GM23338 (cell line): Measurements from ENCODE around the gene SLIT1. TPM values are rescaled to one million over a fixed set of nuclear protein-coding genes. Genes with fewer than 3 reads are reported as not detected.

Source experiments
- ATAC-seq: fragments of 200-7000 bp; cut with Tn5 transposase; 3 replicates; pipeline ENCODE4 v1.9.1; 2020
- DNase-seq: peaks from one replicate; pipeline ENCODE4 v3.0.0-alpha.2; 2015; ENCODE audit warnings: low spot score
- H2AFZ ChIP-seq: fragments of 200-600 bp; sonication (generic); 2 replicates; pipeline ENCODE4 v1.8.0; 2016; ENCODE audit warnings: antibody characterized with exemption, mild to moderate bottlenecking, moderate library complexity
- H3F3A ChIP-seq: fragments of 200-600 bp; sonication (generic); replicated peaks from 2 replicates; pipeline ENCODE4 v1.8.0; 2017; ENCODE audit warnings: antibody characterized with exemption, mixed run types, low read depth
- H3K27ac ChIP-seq: fragments of 200-600 bp; sonication (generic); 2 replicates; pipeline ENCODE4 v1.6.1; 2016; ENCODE audit warnings: low read depth
- H3K27me3 ChIP-seq: fragments of 200-600 bp; sonication (generic); 2 replicates; pipeline ENCODE4 v1.8.0; 2016; ENCODE audit warnings: mild to moderate bottlenecking, mixed run types, moderate library complexity; ENCODE audit not compliant: insufficient read depth
- H3K36me3 ChIP-seq: fragments of 200-600 bp; sonication (generic); 2 replicates; pipeline ENCODE4 v1.8.0; 2016; ENCODE audit warnings: mild to moderate bottlenecking; ENCODE audit not compliant: insufficient read depth
- H3K4me1 ChIP-seq: fragments of 200-600 bp; sonication (generic); 2 replicates; pipeline ENCODE4 v1.8.0; 2016; ENCODE audit warnings: mild to moderate bottlenecking, moderate library complexity; ENCODE audit not compliant: insufficient read depth
- H3K4me2 ChIP-seq: fragments of 200-600 bp; sonication (generic); 2 replicates; pipeline ENCODE4 v1.7.1; 2017; ENCODE audit warnings: mixed run types
- H3K4me3 ChIP-seq: fragments of 200-600 bp; sonication (generic); 2 replicates; pipeline ENCODE4 v1.6.1; 2016; ENCODE audit warnings: mixed run types
- H3K79me2 ChIP-seq: fragments of 200-600 bp; sonication (generic); replicated peaks from 2 replicates; pipeline ENCODE4 v1.8.0; 2017; ENCODE audit warnings: mild to moderate bottlenecking; ENCODE audit not compliant: insufficient read depth
- H3K9me2 ChIP-seq: fragments of 200-600 bp; sonication (generic); 2 replicates; pipeline ENCODE4 v1.8.0; 2017; ENCODE audit not compliant: insufficient read depth
- H4K20me1 ChIP-seq: fragments of 200-600 bp; sonication (generic); replicated peaks from 2 replicates; pipeline ENCODE4 v1.8.0; 2017; ENCODE audit warnings: mild to moderate bottlenecking; ENCODE audit not compliant: insufficient read depth
- H3K27ac Mint-ChIP-seq: 2 replicates; pipeline ENCODE4 v1.8.0; 2020; ENCODE audit warnings: inconsistent platforms, mild to moderate bottlenecking, moderate library complexity, mixed read lengths
- H3K27me3 Mint-ChIP-seq: 3 replicates; pipeline ENCODE4 v1.8.0; 2022; ENCODE audit warnings: low read depth, mild to moderate bottlenecking, moderate library complexity, mixed read lengths, inconsistent platforms; ENCODE audit not compliant: insufficient read depth, poor library complexity
- H3K36me3 Mint-ChIP-seq: 3 replicates; pipeline ENCODE4 v1.8.0; 2021; ENCODE audit warnings: low read depth, mild to moderate bottlenecking, inconsistent platforms, moderate library complexity, mixed read lengths
- H3K4me1 Mint-ChIP-seq: 3 replicates; pipeline ENCODE4 v1.8.0; 2020; ENCODE audit warnings: mild to moderate bottlenecking, inconsistent platforms, mixed read lengths
- H3K4me3 Mint-ChIP-seq: 3 replicates; pipeline ENCODE4 v1.8.0; 2021; ENCODE audit warnings: moderate library complexity, mild to moderate bottlenecking, inconsistent platforms, mixed read lengths
- H3K9me3 Mint-ChIP-seq: 3 replicates; pipeline ENCODE4 v1.8.0; 2020; ENCODE audit warnings: moderate library complexity, mild to moderate bottlenecking, inconsistent platforms, mixed read lengths
- CREB1 ChIP-seq: fragments of 250-450 bp; sonication (Bioruptor Pico); IDR thresholded peaks from 2 replicates; pipeline ENCODE4 v1.5.0; 2020; ENCODE audit warnings: low read depth, mild to moderate bottlenecking, moderate library complexity
- EZH2 ChIP-seq: fragments of 200-600 bp; sonication (generic); IDR thresholded peaks from one replicate; pipeline ENCODE4 v1.8.0; 2017; ENCODE audit warnings: antibody characterized with exemption, mild to moderate bottlenecking, low read depth; ENCODE audit not compliant: unreplicated experiment
- EZH2phosphoT487 ChIP-seq: fragments of 200-600 bp; sonication (generic); IDR thresholded peaks from one replicate; pipeline ENCODE4 v1.8.1; 2018; ENCODE audit warnings: antibody characterized with exemption; ENCODE audit not compliant: unreplicated experiment
- JUNB ChIP-seq: IDR thresholded peaks from one replicate; pipeline ENCODE4 v1.6.1; 2016; ENCODE audit warnings: antibody characterized with exemption; ENCODE audit not compliant: unreplicated experiment
- NANOG ChIP-seq: IDR thresholded peaks from 2 replicates; pipeline ENCODE4 v1.6.1; 2016; ENCODE audit warnings: antibody characterized with exemption, borderline replicate concordance
- POLR2AphosphoS5 ChIP-seq: IDR thresholded peaks from 2 replicates; pipeline ENCODE4 v1.6.1; 2016; ENCODE audit warnings: antibody characterized with exemption, low read depth
- STAT1 ChIP-seq: IDR thresholded peaks from one replicate; pipeline ENCODE4 v1.6.1; 2016; ENCODE audit warnings: antibody characterized with exemption; ENCODE audit not compliant: unreplicated experiment
- ZNF114 ChIP-seq: fragments of 250-450 bp; sonication (Bioruptor Pico); IDR thresholded peaks from 2 replicates; pipeline ENCODE4 v1.5.0; 2020; ENCODE audit warnings: mild to moderate bottlenecking, moderate library complexity
- ZNF331 ChIP-seq: fragments of 250-450 bp; sonication (Bioruptor Pico); IDR thresholded peaks from 2 replicates; pipeline ENCODE4 v1.5.0; 2020; ENCODE audit warnings: low read depth, mild to moderate bottlenecking, moderate library complexity
- polyA plus RNA-seq: library from polyadenylated mRNA; unstranded; fragments of >200 nt; fragmentation: Nextera tagmentation; extraction: Ambion mirVana; gene quantifications from 2 replicates; pipeline ENCODE4 v1.2.1, GENCODE V29; 2016
- total RNA-seq: library from RNA; depleted of rRNA; stranded (reverse); fragments of >200 nt; shearing (Covaris generic); gene quantifications from 2 replicates; pipeline ENCODE4 v1.2.3, GENCODE V29; 2014
- TF ChIP-seq, protein P1 (sequence below): fragments of 250-450 bp; sonication (Bioruptor Pico); IDR thresholded peaks from 2 replicates; pipeline ENCODE4 v1.5.0; 2020; ENCODE audit warnings: mild to moderate bottlenecking, moderate library complexity
- TF ChIP-seq, protein P2 (sequence below): IDR thresholded peaks from one replicate; pipeline ENCODE4 v1.6.1; 2018; ENCODE audit warnings: antibody characterized with exemption; ENCODE audit not compliant: unreplicated experiment
- TF ChIP-seq, protein P3 (sequence below): IDR thresholded peaks from 2 replicates; pipeline ENCODE4 v1.6.1; 2016; ENCODE audit warnings: antibody characterized with exemption
- TF ChIP-seq, protein P4 (sequence below), 2 experiments: fragments of 200-600 bp in 1 of 2; sonication (generic) in 1 of 2; conservative IDR thresholded peaks; 2 replicates each; pipeline versions ENCODE4 v1.5.1 to v1.6.1; 2016 to 2017; ENCODE audit warnings: antibody characterized with exemption in 2 of 2, low read depth in 2 of 2, mild to moderate bottlenecking in 2 of 2, moderate library complexity in 1 of 2

The SLIT1 gene
- total and polyA plus RNA-seq, 2 experiments from 2014 or later: 0.76 to 1.7 TPM

DNA sequence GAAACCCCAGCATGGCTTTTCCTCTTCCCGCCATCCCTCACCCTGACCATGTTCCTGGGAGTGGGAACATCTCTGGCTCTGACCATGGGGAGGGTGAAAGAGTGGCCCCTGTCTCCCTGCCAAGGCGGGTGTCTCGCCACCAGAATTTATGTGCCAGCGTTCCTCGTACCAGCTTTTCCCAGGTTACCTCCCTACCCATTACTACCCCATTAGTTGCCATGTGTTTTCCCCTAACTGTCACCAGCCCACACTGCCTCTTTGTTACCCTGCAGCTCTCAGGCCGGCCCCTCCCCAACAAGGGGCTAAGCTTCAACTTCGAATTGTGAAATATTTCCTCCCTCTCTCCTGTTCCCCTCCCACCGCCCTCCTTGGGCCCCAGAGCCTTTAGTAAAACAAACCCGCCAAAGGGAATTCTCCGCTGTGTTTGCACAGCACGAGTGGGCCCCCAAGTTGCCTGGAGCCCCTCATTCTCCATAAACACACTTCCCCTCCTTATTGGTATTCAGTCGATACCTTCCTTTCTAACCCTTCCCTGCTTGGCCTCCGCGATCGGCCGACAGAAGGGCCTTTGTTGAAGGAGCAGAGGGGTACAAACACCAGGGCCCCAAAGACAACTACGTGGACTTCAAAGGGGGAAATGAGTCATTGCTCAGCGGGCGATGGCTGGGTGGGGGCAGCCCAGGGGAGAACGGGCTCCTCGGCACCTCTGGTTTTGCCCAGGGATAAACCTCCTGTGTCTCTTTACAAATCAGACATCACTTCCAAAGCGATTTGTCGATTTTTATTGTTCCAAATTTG lies 45.5 kb downstream of the SLIT1 start:
- Histone ChIP-seq H3F3A (no peaks in the 10 kb centered on the region), H3K27me3 (no peaks in the 10 kb centered on the region), H3K27ac (no peak overlapping the region), H3K79me2 (no peaks in the 10 kb centered on the region), H3K4me1 (peaks cover 15% of the 10 kb centered on the region), H3K36me3 (no peaks in the 10 kb centered on the region), H2AFZ (peak overlapping the region; percentile 99), H3K4me3 (no peak overlapping the region), H3K4me2 (peak overlapping the region; percentile 61), H4K20me1 (no peaks in the 10 kb centered on the region), H3K9me2 (no peaks in the 10 kb centered on the region)
- ATAC-seq (peak; percentile 58), DNase-seq (peak; percentile 39)
- Mint-ChIP-seq H3K27ac (no peak overlapping the region), H3K4me1 (peaks cover 25% of the 10 kb centered on the region), H3K36me3 (no peaks in the 10 kb centered on the region), H3K27me3 (peaks cover 6% of the 10 kb centered on the region), H3K9me3 (no peaks in the 10 kb centered on the region), H3K4me3 (no peak overlapping the region)
- TF ChIP-seq NANOG (no peak), STAT1 (no peak), EZH2 (no peak), POLR2AphosphoS5 (no peak), ZNF114 (no peak), JUNB (no peak), ZNF331 (CRISPR knock-in tag) (no peak), CREB1 (CRISPR knock-in tag) (no peak), EZH2phosphoT487 (no peak)
- TF ChIP-seq, protein P1, sequence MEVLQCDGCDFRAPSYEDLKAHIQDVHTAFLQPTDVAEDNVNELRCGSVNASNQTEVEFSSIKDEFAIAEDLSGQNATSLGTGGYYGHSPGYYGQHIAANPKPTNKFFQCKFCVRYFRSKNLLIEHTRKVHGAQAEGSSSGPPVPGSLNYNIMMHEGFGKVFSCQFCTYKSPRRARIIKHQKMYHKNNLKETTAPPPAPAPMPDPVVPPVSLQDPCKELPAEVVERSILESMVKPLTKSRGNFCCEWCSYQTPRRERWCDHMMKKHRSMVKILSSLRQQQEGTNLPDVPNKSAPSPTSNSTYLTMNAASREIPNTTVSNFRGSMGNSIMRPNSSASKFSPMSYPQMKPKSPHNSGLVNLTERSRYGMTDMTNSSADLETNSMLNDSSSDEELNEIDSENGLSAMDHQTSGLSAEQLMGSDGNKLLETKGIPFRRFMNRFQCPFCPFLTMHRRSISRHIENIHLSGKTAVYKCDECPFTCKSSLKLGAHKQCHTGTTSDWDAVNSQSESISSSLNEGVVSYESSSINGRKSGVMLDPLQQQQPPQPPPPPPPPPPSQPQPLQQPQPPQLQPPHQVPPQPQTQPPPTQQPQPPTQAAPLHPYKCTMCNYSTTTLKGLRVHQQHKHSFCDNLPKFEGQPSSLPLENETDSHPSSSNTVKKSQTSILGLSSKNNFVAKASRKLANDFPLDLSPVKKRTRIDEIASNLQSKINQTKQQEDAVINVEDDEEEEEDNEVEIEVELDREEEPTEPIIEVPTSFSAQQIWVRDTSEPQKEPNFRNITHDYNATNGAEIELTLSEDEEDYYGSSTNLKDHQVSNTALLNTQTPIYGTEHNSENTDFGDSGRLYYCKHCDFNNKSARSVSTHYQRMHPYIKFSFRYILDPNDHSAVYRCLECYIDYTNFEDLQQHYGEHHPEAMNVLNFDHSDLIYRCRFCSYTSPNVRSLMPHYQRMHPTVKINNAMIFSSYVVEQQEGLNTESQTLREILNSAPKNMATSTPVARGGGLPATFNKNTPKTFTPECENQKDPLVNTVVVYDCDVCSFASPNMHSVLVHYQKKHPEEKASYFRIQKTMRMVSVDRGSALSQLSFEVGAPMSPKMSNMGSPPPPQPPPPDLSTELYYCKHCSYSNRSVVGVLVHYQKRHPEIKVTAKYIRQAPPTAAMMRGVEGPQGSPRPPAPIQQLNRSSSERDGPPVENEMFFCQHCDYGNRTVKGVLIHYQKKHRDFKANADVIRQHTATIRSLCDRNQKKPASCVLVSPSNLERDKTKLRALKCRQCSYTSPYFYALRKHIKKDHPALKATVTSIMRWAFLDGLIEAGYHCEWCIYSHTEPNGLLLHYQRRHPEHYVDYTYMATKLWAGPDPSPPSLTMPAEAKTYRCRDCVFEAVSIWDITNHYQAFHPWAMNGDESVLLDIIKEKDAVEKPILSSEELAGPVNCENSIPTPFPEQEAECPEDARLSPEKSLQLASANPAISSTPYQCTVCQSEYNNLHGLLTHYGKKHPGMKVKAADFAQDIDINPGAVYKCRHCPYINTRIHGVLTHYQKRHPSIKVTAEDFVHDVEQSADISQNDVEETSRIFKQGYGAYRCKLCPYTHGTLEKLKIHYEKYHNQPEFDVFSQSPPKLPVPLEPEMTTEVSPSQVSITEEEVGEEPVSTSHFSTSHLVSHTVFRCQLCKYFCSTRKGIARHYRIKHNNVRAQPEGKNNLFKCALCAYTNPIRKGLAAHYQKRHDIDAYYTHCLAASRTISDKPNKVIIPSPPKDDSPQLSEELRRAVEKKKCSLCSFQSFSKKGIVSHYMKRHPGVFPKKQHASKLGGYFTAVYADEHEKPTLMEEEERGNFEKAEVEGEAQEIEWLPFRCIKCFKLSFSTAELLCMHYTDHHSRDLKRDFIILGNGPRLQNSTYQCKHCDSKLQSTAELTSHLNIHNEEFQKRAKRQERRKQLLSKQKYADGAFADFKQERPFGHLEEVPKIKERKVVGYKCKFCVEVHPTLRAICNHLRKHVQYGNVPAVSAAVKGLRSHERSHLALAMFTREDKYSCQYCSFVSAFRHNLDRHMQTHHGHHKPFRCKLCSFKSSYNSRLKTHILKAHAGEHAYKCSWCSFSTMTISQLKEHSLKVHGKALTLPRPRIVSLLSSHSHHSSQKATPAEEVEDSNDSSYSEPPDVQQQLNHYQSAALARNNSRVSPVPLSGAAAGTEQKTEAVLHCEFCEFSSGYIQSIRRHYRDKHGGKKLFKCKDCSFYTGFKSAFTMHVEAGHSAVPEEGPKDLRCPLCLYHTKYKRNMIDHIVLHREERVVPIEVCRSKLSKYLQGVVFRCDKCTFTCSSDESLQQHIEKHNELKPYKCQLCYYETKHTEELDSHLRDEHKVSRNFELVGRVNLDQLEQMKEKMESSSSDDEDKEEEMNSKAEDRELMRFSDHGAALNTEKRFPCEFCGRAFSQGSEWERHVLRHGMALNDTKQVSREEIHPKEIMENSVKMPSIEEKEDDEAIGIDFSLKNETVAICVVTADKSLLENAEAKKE (CRISPR knock-in tag): no peak
- TF ChIP-seq, protein P2, sequence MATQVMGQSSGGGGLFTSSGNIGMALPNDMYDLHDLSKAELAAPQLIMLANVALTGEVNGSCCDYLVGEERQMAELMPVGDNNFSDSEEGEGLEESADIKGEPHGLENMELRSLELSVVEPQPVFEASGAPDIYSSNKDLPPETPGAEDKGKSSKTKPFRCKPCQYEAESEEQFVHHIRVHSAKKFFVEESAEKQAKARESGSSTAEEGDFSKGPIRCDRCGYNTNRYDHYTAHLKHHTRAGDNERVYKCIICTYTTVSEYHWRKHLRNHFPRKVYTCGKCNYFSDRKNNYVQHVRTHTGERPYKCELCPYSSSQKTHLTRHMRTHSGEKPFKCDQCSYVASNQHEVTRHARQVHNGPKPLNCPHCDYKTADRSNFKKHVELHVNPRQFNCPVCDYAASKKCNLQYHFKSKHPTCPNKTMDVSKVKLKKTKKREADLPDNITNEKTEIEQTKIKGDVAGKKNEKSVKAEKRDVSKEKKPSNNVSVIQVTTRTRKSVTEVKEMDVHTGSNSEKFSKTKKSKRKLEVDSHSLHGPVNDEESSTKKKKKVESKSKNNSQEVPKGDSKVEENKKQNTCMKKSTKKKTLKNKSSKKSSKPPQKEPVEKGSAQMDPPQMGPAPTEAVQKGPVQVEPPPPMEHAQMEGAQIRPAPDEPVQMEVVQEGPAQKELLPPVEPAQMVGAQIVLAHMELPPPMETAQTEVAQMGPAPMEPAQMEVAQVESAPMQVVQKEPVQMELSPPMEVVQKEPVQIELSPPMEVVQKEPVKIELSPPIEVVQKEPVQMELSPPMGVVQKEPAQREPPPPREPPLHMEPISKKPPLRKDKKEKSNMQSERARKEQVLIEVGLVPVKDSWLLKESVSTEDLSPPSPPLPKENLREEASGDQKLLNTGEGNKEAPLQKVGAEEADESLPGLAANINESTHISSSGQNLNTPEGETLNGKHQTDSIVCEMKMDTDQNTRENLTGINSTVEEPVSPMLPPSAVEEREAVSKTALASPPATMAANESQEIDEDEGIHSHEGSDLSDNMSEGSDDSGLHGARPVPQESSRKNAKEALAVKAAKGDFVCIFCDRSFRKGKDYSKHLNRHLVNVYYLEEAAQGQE: no peak
- TF ChIP-seq, protein P3, sequence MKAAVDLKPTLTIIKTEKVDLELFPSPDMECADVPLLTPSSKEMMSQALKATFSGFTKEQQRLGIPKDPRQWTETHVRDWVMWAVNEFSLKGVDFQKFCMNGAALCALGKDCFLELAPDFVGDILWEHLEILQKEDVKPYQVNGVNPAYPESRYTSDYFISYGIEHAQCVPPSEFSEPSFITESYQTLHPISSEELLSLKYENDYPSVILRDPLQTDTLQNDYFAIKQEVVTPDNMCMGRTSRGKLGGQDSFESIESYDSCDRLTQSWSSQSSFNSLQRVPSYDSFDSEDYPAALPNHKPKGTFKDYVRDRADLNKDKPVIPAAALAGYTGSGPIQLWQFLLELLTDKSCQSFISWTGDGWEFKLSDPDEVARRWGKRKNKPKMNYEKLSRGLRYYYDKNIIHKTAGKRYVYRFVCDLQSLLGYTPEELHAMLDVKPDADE: no peak
- TF ChIP-seq, protein P4, sequence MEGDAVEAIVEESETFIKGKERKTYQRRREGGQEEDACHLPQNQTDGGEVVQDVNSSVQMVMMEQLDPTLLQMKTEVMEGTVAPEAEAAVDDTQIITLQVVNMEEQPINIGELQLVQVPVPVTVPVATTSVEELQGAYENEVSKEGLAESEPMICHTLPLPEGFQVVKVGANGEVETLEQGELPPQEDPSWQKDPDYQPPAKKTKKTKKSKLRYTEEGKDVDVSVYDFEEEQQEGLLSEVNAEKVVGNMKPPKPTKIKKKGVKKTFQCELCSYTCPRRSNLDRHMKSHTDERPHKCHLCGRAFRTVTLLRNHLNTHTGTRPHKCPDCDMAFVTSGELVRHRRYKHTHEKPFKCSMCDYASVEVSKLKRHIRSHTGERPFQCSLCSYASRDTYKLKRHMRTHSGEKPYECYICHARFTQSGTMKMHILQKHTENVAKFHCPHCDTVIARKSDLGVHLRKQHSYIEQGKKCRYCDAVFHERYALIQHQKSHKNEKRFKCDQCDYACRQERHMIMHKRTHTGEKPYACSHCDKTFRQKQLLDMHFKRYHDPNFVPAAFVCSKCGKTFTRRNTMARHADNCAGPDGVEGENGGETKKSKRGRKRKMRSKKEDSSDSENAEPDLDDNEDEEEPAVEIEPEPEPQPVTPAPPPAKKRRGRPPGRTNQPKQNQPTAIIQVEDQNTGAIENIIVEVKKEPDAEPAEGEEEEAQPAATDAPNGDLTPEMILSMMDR (conservative IDR thresholded peaks at IDR 0.05; ENCODE audit: low read depth in 2 of 2): no peak
